ENCODE data around the gene PPBP.

The PPBP gene

GRCh38 chr4:74021601-74022000 lies 33.6 kb upstream of the PPBP start:
- no peak for DNase-seq (ENCODE audit: low read depth, low spot score)
- no peak for TF ChIP-seq EZH2 (IDR thresholded peaks at IDR 0.05)
- no peak for TF ChIP-seq FOXP2 (optimal IDR thresholded peaks at IDR 0.05; ENCODE audit: control extremely low read depth, extremely low read length, insufficient read depth)
- TF ChIP-seq POLR2AphosphoS5 (IDR thresholded peaks at IDR 0.05; ENCODE audit: borderline replicate concordance, low read depth, low read length) = no peak
- H3K9me3 ChIP-seq (ENCODE audit: low read depth, low read length) = no peaks in the 10 kb centered on the region
- no peaks in the 10 kb centered on the region for H3K36me3 ChIP-seq (ENCODE audit: insufficient read depth, low read length)
- H3K4me3 ChIP-seq = no peak overlapping the region
- H3K27ac ChIP-seq = no peak overlapping the region
- H3K9ac ChIP-seq (ENCODE audit: insufficient read length) = no peak overlapping the region

- Histone ChIP-seq H3K9ac (ENCODE audit: insufficient read length) (no peak overlapping the region), H3K9me3 (ENCODE audit: low read depth, low read length) (no peaks in the 10 kb centered on the region), H3K4me3 (no peak overlapping the region), H3K27ac (no peak overlapping the region), H3K36me3 (ENCODE audit: insufficient read depth, low read length) (no peaks in the 10 kb centered on the region)
- TF ChIP-seq POLR2AphosphoS5 (IDR thresholded peaks at IDR 0.05; ENCODE audit: borderline replicate concordance, low read depth, low read length) (no peak), FOXP2 (optimal IDR thresholded peaks at IDR 0.05; ENCODE audit: control extremely low read depth, extremely low read length, insufficient read depth) (no peak), EZH2 (IDR thresholded peaks at IDR 0.05) (no peak)
- no peak for DNase-seq (ENCODE audit: low read depth, low spot score)
Observed at GRCh38 chr4:74018771-74019170, 30.8 kb upstream of the PPBP start.

- no peaks in the 10 kb centered on the region for H3K9me3 ChIP-seq (ENCODE audit: low read depth, low read length)
- DNase-seq (ENCODE audit: low read depth, low spot score) = no peak
- no peak overlapping the region for H3K4me3 ChIP-seq
- H3K36me3 ChIP-seq (ENCODE audit: insufficient read depth, low read length) = no peaks in the 10 kb centered on the region
- no peak overlapping the region for H3K27ac ChIP-seq
- TF ChIP-seq EZH2 (IDR thresholded peaks at IDR 0.05) (no peak), FOXP2 (optimal IDR thresholded peaks at IDR 0.05; ENCODE audit: control extremely low read depth, extremely low read length, insufficient read depth) (no peak), POLR2AphosphoS5 (IDR thresholded peaks at IDR 0.05; ENCODE audit: borderline replicate concordance, low read depth, low read length) (no peak)
- H3K9ac ChIP-seq (ENCODE audit: insufficient read length) = no peak overlapping the region
Observed at GRCh38 chr4:74018116-74018515, 30.1 kb upstream of the PPBP start.

GRCh38 chr4:74016068-74016467 lies 28.1 kb upstream of the PPBP start:
- DNase-seq (ENCODE audit: low read depth, low spot score) = no peak
- no peaks in the 10 kb centered on the region for H3K36me3 ChIP-seq (ENCODE audit: insufficient read depth, low read length)
- H3K27ac ChIP-seq = no peak overlapping the region
- no peak overlapping the region for H3K9ac ChIP-seq (ENCODE audit: insufficient read length)
- no peak overlapping the region for H3K4me3 ChIP-seq
- TF ChIP-seq POLR2AphosphoS5 (IDR thresholded peaks at IDR 0.05; ENCODE audit: borderline replicate concordance, low read depth, low read length) = no peak
- TF ChIP-seq FOXP2 (optimal IDR thresholded peaks at IDR 0.05; ENCODE audit: control extremely low read depth, extremely low read length, insufficient read depth) = no peak
- TF ChIP-seq EZH2 (IDR thresholded peaks at IDR 0.05) = no peak
- H3K9me3 ChIP-seq (ENCODE audit: low read depth, low read length) = no peaks in the 10 kb centered on the region

GRCh38 chr4:74015126-74015780 lies 27.3 kb upstream of the PPBP start:
- no peak overlapping the region for H3K27ac ChIP-seq
- no peak overlapping the region for H3K9ac ChIP-seq (ENCODE audit: insufficient read length)
- TF ChIP-seq FOXP2 (optimal IDR thresholded peaks at IDR 0.05; ENCODE audit: control extremely low read depth, extremely low read length, insufficient read depth) (no peak), POLR2AphosphoS5 (IDR thresholded peaks at IDR 0.05; ENCODE audit: borderline replicate concordance, low read depth, low read length) (no peak), EZH2 (IDR thresholded peaks at IDR 0.05) (no peak)
- H3K36me3 ChIP-seq (ENCODE audit: insufficient read depth, low read length) = no peaks in the 10 kb centered on the region
- no peaks in the 10 kb centered on the region for H3K9me3 ChIP-seq (ENCODE audit: low read depth, low read length)
- no peak overlapping the region for H3K4me3 ChIP-seq
- DNase-seq (ENCODE audit: low read depth, low spot score) = no peak

GRCh38 chr4:74014332-74014731 lies 26.3 kb upstream of the PPBP start:
- H3K27ac ChIP-seq = no peak overlapping the region
- no peak for TF ChIP-seq POLR2AphosphoS5 (IDR thresholded peaks at IDR 0.05; ENCODE audit: borderline replicate concordance, low read depth, low read length)
- no peak for TF ChIP-seq FOXP2 (optimal IDR thresholded peaks at IDR 0.05; ENCODE audit: control extremely low read depth, extremely low read length, insufficient read depth)
- no peak for TF ChIP-seq EZH2 (IDR thresholded peaks at IDR 0.05)

GRCh38 chr4:74013264-74013663 lies 25.3 kb upstream of the PPBP start:
- no peak for DNase-seq (ENCODE audit: low read depth, low spot score)
- Histone ChIP-seq H3K4me3 (no peak overlapping the region), H3K9ac (ENCODE audit: insufficient read length) (no peak overlapping the region), H3K36me3 (ENCODE audit: insufficient read depth, low read length) (no peaks in the 10 kb centered on the region), H3K27ac (no peak overlapping the region), H3K9me3 (ENCODE audit: low read depth, low read length) (no peaks in the 10 kb centered on the region)
- no peak for TF ChIP-seq POLR2AphosphoS5 (IDR thresholded peaks at IDR 0.05; ENCODE audit: borderline replicate concordance, low read depth, low read length)
- no peak for TF ChIP-seq EZH2 (IDR thresholded peaks at IDR 0.05)
- TF ChIP-seq FOXP2 (optimal IDR thresholded peaks at IDR 0.05; ENCODE audit: control extremely low read depth, extremely low read length, insufficient read depth) = no peak

More at GRCh38 chr4:74014332-74014731, 26.3 kb upstream of the PPBP start:
- no peak overlapping the region for H3K9ac ChIP-seq (ENCODE audit: insufficient read length)
- H3K4me3 ChIP-seq = no peak overlapping the region
- no peaks in the 10 kb centered on the region for H3K36me3 ChIP-seq (ENCODE audit: insufficient read depth, low read length)
- no peak for DNase-seq (ENCODE audit: low read depth, low spot score)
- H3K9me3 ChIP-seq (ENCODE audit: low read depth, low read length) = no peaks in the 10 kb centered on the region

GRCh38 chr4:74012130-74012529 lies 24.1 kb upstream of the PPBP start:
- no peaks in the 10 kb centered on the region for H3K9me3 ChIP-seq (ENCODE audit: low read depth, low read length)
- H3K4me3 ChIP-seq = no peak overlapping the region
- H3K36me3 ChIP-seq (ENCODE audit: insufficient read depth, low read length) = no peaks in the 10 kb centered on the region
- H3K27ac ChIP-seq = no peak overlapping the region
- TF ChIP-seq FOXP2 (optimal IDR thresholded peaks at IDR 0.05; ENCODE audit: control extremely low read depth, extremely low read length, insufficient read depth) = no peak
- TF ChIP-seq POLR2AphosphoS5 (IDR thresholded peaks at IDR 0.05; ENCODE audit: borderline replicate concordance, low read depth, low read length) = no peak
- no peak for TF ChIP-seq EZH2 (IDR thresholded peaks at IDR 0.05)
- DNase-seq (ENCODE audit: low read depth, low spot score) = no peak
- H3K9ac ChIP-seq (ENCODE audit: insufficient read length) = no peak overlapping the region

GRCh38 chr4:74009307-74009706 lies 21.3 kb upstream of the PPBP start:
- H3K9me3 ChIP-seq (ENCODE audit: low read depth, low read length) = no peaks in the 10 kb centered on the region
- no peaks in the 10 kb centered on the region for H3K36me3 ChIP-seq (ENCODE audit: insufficient read depth, low read length)
- H3K27ac ChIP-seq = no peak overlapping the region
- H3K9ac ChIP-seq (ENCODE audit: insufficient read length) = no peak overlapping the region
- DNase-seq (ENCODE audit: low read depth, low spot score) = no peak
- no peak overlapping the region for H3K4me3 ChIP-seq
- no peak for TF ChIP-seq EZH2 (IDR thresholded peaks at IDR 0.05)
- no peak for TF ChIP-seq POLR2AphosphoS5 (IDR thresholded peaks at IDR 0.05; ENCODE audit: borderline replicate concordance, low read depth, low read length)
- no peak for TF ChIP-seq FOXP2 (optimal IDR thresholded peaks at IDR 0.05; ENCODE audit: control extremely low read depth, extremely low read length, insufficient read depth)
